A549 (cell line): ENCODE measurements around the gene PTPRD. TPM values are rescaled to one million over a fixed set of nuclear protein-coding genes. Genes with fewer than 3 reads are reported as not detected.

Experiments used
- ATAC-seq, 2 experiments: fragments of 200-7000 bp in 1 of 2; fragments of >200 bp in 1 of 2; cut with Nextera tagmentation in 1 of 2; cut with Tn5 transposase in 1 of 2; 3 replicates each; pipeline versions ENCODE4 v1.8.0 to v1.9.1; 2018 to 2020; ENCODE audit warnings: mild to moderate bottlenecking in 1 of 2, moderate library complexity in 1 of 2
- CTCF ChIA-PET: fragments of 300-600 bp; sonication (Branson Sonifier 250); formaldehyde crosslinking; extraction: SDS; loops from one replicate; lab custom pipeline; 2021; ENCODE audit warnings: antibody characterized with exemption, inconsistent platforms; lab: Yijun Ruan, JAX
- POLR2A ChIA-PET: fragments of 350-600 bp; formaldehyde crosslinking; extraction: SDS; loops from one replicate; lab custom pipeline; 2021; ENCODE audit warnings: antibody characterized with exemption, inconsistent platforms; lab: Yijun Ruan, JAX
- DNase-seq, 2 experiments: peaks; one replicate each; pipeline versions ENCODE4 v3.0.0 to v3.0.0-alpha.2; 2011 to 2016; ENCODE audit warnings: low read depth in 1 of 2, low spot score in 1 of 2
- FAIRE-seq: peaks from 2 replicates; lab custom pipeline; 2011; peaks lifted over from hg19 to GRCh38; lab: Jason Lieb, UNC
- H3K27ac ChIP-seq, 2 experiments: fragments of >200 bp; sonication (Bioruptor Twin); formaldehyde crosslinking; 3 replicates each; pipeline ENCODE4 v1.5.1; 2016 to 2017
- H3K4me1 ChIP-seq: fragments of >200 bp; sonication (Bioruptor Twin); formaldehyde crosslinking; 3 replicates; pipeline ENCODE4 v1.6.1; 2016
- H3K4me2 ChIP-seq: fragments of >200 bp; sonication (Bioruptor Twin); formaldehyde crosslinking; 3 replicates; pipeline ENCODE4 v1.6.1; 2016
- H3K4me3 ChIP-seq: fragments of >200 bp; sonication (Bioruptor Twin); formaldehyde crosslinking; 3 replicates; pipeline ENCODE4 v1.5.1; 2016
- H3K9me3 ChIP-seq: fragments of >200 bp; sonication (Bioruptor Twin); formaldehyde crosslinking; 3 replicates; pipeline ENCODE4 v1.6.1; 2016
- CBX8 ChIP-seq: fragments of 200-600 bp; sonication (generic); IDR thresholded peaks from 2 replicates; pipeline ENCODE4 v1.6.1; 2016
- CEBPB ChIP-seq, 2 experiments: fragments of >200 bp in 1 of 2; sonication (Bioruptor Twin) in 1 of 2; formaldehyde crosslinking in 1 of 2; IDR thresholded peaks; 2 replicates each; pipeline ENCODE4 v1.6.1; 2012 to 2016
- EHF ChIP-seq: fragments of 250-450 bp; sonication (Bioruptor Pico); IDR thresholded peaks from 2 replicates; pipeline ENCODE4 v1.5.0; 2020; ENCODE audit warnings: mild to moderate bottlenecking
- FOXS1 ChIP-seq: fragments of 250-450 bp; sonication (Bioruptor Pico); IDR thresholded peaks from 2 replicates; pipeline ENCODE4 v1.5.0; 2020; ENCODE audit warnings: mild to moderate bottlenecking, moderate library complexity
- GATA3 ChIP-seq: IDR thresholded peaks from 2 replicates; pipeline ENCODE4 v1.6.1; 2012; ENCODE audit warnings: borderline replicate concordance
- HDAC2 ChIP-seq: fragments of 200-600 bp; sonication (generic); IDR thresholded peaks from 2 replicates; pipeline ENCODE4 v1.6.1; 2016
- HOXB5 ChIP-seq: fragments of 250-450 bp; sonication (Bioruptor Pico); IDR thresholded peaks from 2 replicates; pipeline ENCODE4 v1.5.0; 2020; ENCODE audit warnings: mild to moderate bottlenecking, moderate library complexity
- JUN ChIP-seq, 2 experiments: fragments of >200 bp; sonication (Bioruptor Twin); formaldehyde crosslinking; IDR thresholded peaks; 2 replicates in 1 of 2; 3 replicates in 1 of 2; pipeline ENCODE4 v1.6.1; 2016 to 2017
- JUNB ChIP-seq: fragments of >200 bp; sonication (Bioruptor Twin); formaldehyde crosslinking; IDR thresholded peaks from 2 replicates; pipeline ENCODE4 v1.6.1; 2016
- KDM1A ChIP-seq: fragments of 200-600 bp; sonication (generic); IDR thresholded peaks from 2 replicates; pipeline ENCODE4 v1.6.1; 2016; ENCODE audit warnings: low read depth, mild to moderate bottlenecking
- MAFK ChIP-seq: fragments of 450-650 bp; IDR thresholded peaks from 2 replicates; pipeline ENCODE4 v1.6.1; 2014; ENCODE audit not compliant: partially characterized antibody
- POLR2A ChIP-seq: IDR thresholded peaks from 2 replicates; pipeline ENCODE4 v1.6.1; 2012; ENCODE audit warnings: mild to moderate bottlenecking, low read length
- POLR2AphosphoS2 ChIP-seq: conservative IDR thresholded peaks from 2 replicates; pipeline ENCODE4 v1.6.1; 2012; ENCODE audit warnings: low read length, improper control_type of control experiment, inconsistent platforms
- RCOR1 ChIP-seq: fragments of 150-350 bp; IDR thresholded peaks from 2 replicates; pipeline ENCODE4 v1.6.1; 2014; ENCODE audit warnings: antibody characterized with exemption, low read length, low read depth
- RNF2 ChIP-seq: fragments of 200-600 bp; sonication (generic); IDR thresholded peaks from 2 replicates; pipeline ENCODE4 v1.6.1; 2016; ENCODE audit warnings: low read depth, mild to moderate bottlenecking, antibody characterized with exemption, moderate library complexity, borderline replicate concordance
- SMC3 ChIP-seq: fragments of >200 bp; sonication (Bioruptor Twin); formaldehyde crosslinking; IDR thresholded peaks from 3 replicates; pipeline ENCODE4 v1.6.1; 2018; ENCODE audit warnings: inconsistent platforms
- TFCP2L1 ChIP-seq: fragments of 250-450 bp; sonication (Bioruptor Pico); IDR thresholded peaks from 2 replicates; pipeline ENCODE4 v1.5.0; 2021; ENCODE audit warnings: mild to moderate bottlenecking
- TP53 ChIP-seq: fragments of 250-450 bp; sonication (Bioruptor Pico); IDR thresholded peaks from 2 replicates; pipeline ENCODE4 v1.5.0; 2021; ENCODE audit warnings: mild to moderate bottlenecking, moderate library complexity
- ZC3H11A ChIP-seq: fragments of 450-650 bp; IDR thresholded peaks from 2 replicates; pipeline ENCODE4 v1.6.1; 2014; ENCODE audit warnings: antibody characterized with exemption, mild to moderate bottlenecking
- ZFP36 ChIP-seq: fragments of 450-650 bp; IDR thresholded peaks from 2 replicates; pipeline ENCODE4 v1.6.1; 2014; ENCODE audit warnings: borderline replicate concordance; ENCODE audit not compliant: partially characterized antibody
- ZSCAN20 ChIP-seq: fragments of 250-450 bp; sonication (Bioruptor Pico); IDR thresholded peaks from 2 replicates; pipeline ENCODE4 v1.8.0; 2022; ENCODE audit warnings: mild to moderate bottlenecking, moderate library complexity
- WGBS: methylation state at CpG from one replicate; pipeline ENCODE4 v1.1.6; 2017; ENCODE audit errors: missing lambda C conversion rate; 5-methylcytosine and 5-hydroxymethylcytosine counted together
- polyA plus RNA-seq, 4 experiments: library from polyadenylated mRNA; depleted of rRNA in 3 of 4; stranded (reverse); fragments of >200 nt; fragmentation: RNase III in 1 of 4; extraction: RNeasy Plus Mini Kit Qiagen cat#74134 plus additional on column Dnase treatment in 1 of 4; gene quantifications; 2 replicates in 3 of 4; 3 replicates in 1 of 4; pipeline ENCODE4 v1.2.3, GENCODE V29; 2011 to 2017
- TF ChIP-seq, protein P1 (sequence below): fragments of 150-350 bp; IDR thresholded peaks from 2 replicates; pipeline ENCODE4 v1.6.1; 2014; ENCODE audit warnings: low read depth, mild to moderate bottlenecking, low read length
- TF ChIP-seq, protein P2 (sequence below): fragments of 450-650 bp; IDR thresholded peaks from 2 replicates; pipeline ENCODE4 v1.6.1; 2014; ENCODE audit warnings: antibody characterized with exemption
- TF ChIP-seq, protein P3 (sequence below): IDR thresholded peaks from 2 replicates; pipeline ENCODE4 v1.6.1; 2012
- TF ChIP-seq, protein P4 (sequence below): fragments of 250-450 bp; sonication (Bioruptor Pico); IDR thresholded peaks from 2 replicates; pipeline ENCODE4 v1.5.0; 2020; ENCODE audit warnings: low read depth, mild to moderate bottlenecking, moderate library complexity
- TF ChIP-seq, protein P5 (sequence below): IDR thresholded peaks from 2 replicates; pipeline ENCODE4 v1.6.1; 2012
- TF ChIP-seq, protein P6 (sequence below): fragments of >200 bp; sonication (Bioruptor Twin); formaldehyde crosslinking; IDR thresholded peaks from 2 replicates; pipeline ENCODE4 v1.6.1; 2016
- TF ChIP-seq, protein P7 (sequence below): fragments of >200 bp; sonication (Bioruptor Twin); formaldehyde crosslinking; IDR thresholded peaks from 3 replicates; pipeline ENCODE4 v1.5.1; 2016

PTPRD gene
- polyA plus RNA-seq, 2 of the 4 experiments (the other 2 are of a cell fraction) = 0.39 to 1.3 TPM

DNA sequence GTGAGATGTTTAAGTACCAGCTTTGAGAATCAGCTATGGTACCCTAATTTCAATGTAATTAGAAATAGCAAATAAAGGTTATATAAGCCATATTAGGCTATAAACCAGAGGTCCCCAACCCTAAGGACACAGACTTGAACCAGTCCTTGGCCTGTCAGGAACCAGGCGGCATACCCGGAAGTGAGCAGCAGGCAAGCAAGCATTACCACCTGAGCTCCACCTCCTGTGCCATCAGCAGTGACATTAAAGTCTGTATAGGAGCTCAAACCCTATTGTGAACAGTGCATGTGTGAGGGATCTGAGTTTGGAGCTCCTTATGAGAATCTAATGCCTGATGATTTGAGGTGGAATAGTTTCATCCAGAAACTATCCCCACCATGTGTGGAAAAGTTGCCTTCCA lies 1009.5 kb downstream of the PTPRD start (continued):
- TF ChIP-seq, protein P1, sequence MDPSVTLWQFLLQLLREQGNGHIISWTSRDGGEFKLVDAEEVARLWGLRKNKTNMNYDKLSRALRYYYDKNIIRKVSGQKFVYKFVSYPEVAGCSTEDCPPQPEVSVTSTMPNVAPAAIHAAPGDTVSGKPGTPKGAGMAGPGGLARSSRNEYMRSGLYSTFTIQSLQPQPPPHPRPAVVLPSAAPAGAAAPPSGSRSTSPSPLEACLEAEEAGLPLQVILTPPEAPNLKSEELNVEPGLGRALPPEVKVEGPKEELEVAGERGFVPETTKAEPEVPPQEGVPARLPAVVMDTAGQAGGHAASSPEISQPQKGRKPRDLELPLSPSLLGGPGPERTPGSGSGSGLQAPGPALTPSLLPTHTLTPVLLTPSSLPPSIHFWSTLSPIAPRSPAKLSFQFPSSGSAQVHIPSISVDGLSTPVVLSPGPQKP = no peak

DNA sequence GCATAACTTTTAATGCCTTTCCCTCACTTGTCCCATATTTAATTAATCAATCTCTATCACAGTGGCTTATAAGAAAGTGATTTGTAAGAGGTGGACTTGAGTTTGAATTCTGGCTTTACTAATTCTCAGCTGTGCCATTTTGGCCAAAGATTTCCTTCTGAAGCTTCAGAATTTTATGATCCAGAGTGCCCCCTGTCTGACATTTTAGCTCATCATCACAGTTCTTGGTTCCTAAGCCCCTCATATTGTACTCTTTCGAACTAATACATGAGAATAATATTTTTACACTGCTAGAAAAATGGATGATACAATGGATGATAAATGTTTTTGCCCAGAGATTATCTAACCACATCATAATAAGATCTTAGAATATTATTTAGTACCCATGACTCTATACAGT lies 1014.1 kb downstream of the PTPRD start:
- Histone ChIP-seq H3K9me3 (no peaks in the 10 kb centered on the region), H3K4me2 (no peak overlapping the region), H3K27ac (no peak overlapping the region), H3K4me1 (no peaks in the 10 kb centered on the region), H3K4me3 (no peak overlapping the region)
- no peak for DNase-seq
- 3% methylated on average over 1 of the region's 1 CpG for WGBS
- ChIA-PET CTCF (no interaction called here), POLR2A (no interaction called here)
- ATAC-seq = no peak
- TF ChIP-seq TFCP2L1 (no peak), SMC3 (no peak), KDM1A (no peak), RNF2 (no peak), ZC3H11A (no peak), RCOR1 (no peak), ZFP36 (no peak), ZSCAN20 (CRISPR knock-in tag) (no peak), EHF (CRISPR knock-in tag) (no peak), POLR2A (no peak), JUN (IDR thresholded peaks at IDR 0.05) (no peak)
- TF ChIP-seq, protein P2, sequence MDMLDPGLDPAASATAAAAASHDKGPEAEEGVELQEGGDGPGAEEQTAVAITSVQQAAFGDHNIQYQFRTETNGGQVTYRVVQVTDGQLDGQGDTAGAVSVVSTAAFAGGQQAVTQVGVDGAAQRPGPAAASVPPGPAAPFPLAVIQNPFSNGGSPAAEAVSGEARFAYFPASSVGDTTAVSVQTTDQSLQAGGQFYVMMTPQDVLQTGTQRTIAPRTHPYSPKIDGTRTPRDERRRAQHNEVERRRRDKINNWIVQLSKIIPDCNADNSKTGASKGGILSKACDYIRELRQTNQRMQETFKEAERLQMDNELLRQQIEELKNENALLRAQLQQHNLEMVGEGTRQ = no peak
- no peak for FAIRE-seq

DNA sequence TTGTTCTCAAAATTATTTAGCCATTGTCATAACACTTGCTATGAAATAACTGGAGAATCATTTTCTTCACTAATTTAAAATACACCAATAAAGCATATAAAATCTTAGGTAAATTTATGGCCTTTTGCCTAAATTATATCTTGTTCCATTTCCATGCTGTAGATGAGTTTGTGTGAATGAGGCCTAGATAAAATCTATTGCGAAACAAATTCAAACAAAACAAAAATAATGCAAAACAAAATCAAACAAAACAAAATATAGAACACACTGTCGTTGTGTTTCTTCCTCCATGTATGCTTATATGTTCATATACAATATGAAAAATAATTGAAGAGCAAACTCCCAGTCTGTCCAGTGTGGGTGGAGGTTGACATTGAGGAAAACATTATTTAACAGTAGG lies 1020.7 kb downstream of the PTPRD start:
- FAIRE-seq = no peak
- Histone ChIP-seq H3K9me3 (no peaks in the 10 kb centered on the region), H3K27ac (no peak overlapping the region), H3K4me2 (no peak overlapping the region), H3K4me1 (no peaks in the 10 kb centered on the region)
- DNase-seq = no peak
- 5% methylated on average over 2 of the region's 2 CpGs for WGBS
- TF ChIP-seq HOXB5 (CRISPR knock-in tag) (no peak), POLR2AphosphoS2 (no peak), EHF (CRISPR knock-in tag) (no peak), HDAC2 (no peak), CBX8 (no peak), MAFK (no peak)
- TF ChIP-seq, protein P3, sequence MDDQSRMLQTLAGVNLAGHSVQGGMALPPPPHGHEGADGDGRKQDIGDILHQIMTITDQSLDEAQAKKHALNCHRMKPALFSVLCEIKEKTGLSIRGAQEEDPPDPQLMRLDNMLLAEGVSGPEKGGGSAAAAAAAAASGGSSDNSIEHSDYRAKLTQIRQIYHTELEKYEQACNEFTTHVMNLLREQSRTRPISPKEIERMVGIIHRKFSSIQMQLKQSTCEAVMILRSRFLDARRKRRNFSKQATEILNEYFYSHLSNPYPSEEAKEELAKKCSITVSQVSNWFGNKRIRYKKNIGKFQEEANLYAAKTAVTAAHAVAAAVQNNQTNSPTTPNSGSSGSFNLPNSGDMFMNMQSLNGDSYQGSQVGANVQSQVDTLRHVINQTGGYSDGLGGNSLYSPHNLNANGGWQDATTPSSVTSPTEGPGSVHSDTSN = no peak
- TF ChIP-seq, all 56 proteins: peak for 0
- POLR2A ChIA-PET = no interaction called here
- no peak overlapping the region for H3K4me3 ChIP-seq
- no peak for ATAC-seq
- CTCF ChIA-PET = no interaction called here

DNA sequence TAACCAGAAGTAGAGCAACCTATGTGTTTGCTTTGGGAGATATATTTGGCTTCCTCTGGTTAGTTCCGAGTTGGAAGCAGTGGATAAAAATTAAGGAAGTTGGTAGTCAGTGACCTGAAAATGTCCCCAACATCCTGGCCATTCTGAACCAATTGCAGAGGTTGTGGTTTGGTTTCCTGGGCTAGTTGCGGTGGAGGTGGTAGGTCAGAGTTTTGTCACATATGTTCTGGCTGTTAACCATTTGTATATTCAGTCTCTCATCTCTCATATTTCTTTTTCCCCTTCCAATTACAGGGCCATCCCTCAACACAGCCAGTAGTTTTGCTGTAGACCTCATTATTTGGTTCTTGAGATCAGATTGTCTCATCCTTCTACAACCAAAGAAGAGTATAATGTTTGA lies 1026.9 kb downstream of the PTPRD start:
- no peak for DNase-seq
- Histone ChIP-seq H3K4me1 (no peaks in the 10 kb centered on the region), H3K27ac (no peak overlapping the region), H3K4me2 (no peak overlapping the region), H3K4me3 (no peak overlapping the region), H3K9me3 (no peaks in the 10 kb centered on the region)
- no peak for FAIRE-seq
- POLR2A ChIA-PET = no interaction called here
- 0% methylated on average over 2 of the region's 2 CpGs for WGBS
- CTCF ChIA-PET = no interaction called here
- ATAC-seq = no peak
- TF ChIP-seq JUNB (no peak), CBX8 (no peak), CEBPB (IDR thresholded peaks at IDR 0.05) (no peak), KDM1A (no peak), POLR2AphosphoS2 (no peak), ZFP36 (no peak), TP53 (CRISPR knock-in tag) (no peak), FOXS1 (no peak), GATA3 (no peak)
- TF ChIP-seq, protein P4, sequence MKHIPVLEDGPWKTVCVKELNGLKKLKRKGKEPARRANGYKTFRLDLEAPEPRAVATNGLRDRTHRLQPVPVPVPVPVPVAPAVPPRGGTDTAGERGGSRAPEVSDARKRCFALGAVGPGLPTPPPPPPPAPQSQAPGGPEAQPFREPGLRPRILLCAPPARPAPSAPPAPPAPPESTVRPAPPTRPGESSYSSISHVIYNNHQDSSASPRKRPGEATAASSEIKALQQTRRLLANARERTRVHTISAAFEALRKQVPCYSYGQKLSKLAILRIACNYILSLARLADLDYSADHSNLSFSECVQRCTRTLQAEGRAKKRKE (CRISPR knock-in tag) = no peak
- TF ChIP-seq, protein P5, sequence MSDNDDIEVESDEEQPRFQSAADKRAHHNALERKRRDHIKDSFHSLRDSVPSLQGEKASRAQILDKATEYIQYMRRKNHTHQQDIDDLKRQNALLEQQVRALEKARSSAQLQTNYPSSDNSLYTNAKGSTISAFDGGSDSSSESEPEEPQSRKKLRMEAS = no peak
- TF ChIP-seq, protein P6, sequence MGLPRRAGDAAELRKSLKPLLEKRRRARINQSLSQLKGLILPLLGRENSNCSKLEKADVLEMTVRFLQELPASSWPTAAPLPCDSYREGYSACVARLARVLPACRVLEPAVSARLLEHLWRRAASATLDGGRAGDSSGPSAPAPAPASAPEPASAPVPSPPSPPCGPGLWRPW = no peak
- TF ChIP-seq, protein P7, sequence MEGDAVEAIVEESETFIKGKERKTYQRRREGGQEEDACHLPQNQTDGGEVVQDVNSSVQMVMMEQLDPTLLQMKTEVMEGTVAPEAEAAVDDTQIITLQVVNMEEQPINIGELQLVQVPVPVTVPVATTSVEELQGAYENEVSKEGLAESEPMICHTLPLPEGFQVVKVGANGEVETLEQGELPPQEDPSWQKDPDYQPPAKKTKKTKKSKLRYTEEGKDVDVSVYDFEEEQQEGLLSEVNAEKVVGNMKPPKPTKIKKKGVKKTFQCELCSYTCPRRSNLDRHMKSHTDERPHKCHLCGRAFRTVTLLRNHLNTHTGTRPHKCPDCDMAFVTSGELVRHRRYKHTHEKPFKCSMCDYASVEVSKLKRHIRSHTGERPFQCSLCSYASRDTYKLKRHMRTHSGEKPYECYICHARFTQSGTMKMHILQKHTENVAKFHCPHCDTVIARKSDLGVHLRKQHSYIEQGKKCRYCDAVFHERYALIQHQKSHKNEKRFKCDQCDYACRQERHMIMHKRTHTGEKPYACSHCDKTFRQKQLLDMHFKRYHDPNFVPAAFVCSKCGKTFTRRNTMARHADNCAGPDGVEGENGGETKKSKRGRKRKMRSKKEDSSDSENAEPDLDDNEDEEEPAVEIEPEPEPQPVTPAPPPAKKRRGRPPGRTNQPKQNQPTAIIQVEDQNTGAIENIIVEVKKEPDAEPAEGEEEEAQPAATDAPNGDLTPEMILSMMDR = no peak
- TF ChIP-seq, protein P3 = no peak
